ENCODE measurements around the gene CACNA1E. TPM values are rescaled to one million over a fixed set of nuclear protein-coding genes. Genes with fewer than 3 reads are reported as not detected.

Gene CACNA1E
- total and polyA plus RNA-seq, 2 donors (not counting 1 experiment from before 2014, with no cell fraction given): 0.37 to 0.40 TPM

DNA sequence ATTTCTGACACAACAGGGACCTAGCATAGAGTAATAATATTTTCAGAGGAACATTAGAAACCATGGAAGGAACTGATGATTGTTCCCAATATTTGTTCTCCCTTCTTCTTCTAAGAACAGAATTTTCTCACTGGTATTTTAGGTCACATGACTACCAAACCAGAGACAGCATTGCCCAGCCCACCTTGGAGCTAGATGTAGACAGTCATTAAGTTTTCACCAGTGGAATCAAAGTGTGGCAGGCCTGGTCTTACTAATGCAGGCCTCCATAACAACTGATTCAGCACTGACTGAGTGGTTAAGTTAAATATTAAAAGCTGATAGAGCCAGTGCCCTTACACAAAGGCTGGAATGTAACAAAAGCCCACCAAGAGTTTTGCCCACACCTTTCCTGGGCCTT is 333.8 kb downstream of the CACNA1E start:
- Histone ChIP-seq H3K27ac (ENCODE audit: low read length in 2 of 2) (no peak overlapping the region), H3K9me3 (ENCODE audit: control extremely low read depth in 1 of 3, control insufficient read depth in 2 of 3, insufficient read depth in 1 of 3, low read length in 2 of 3) (no peaks in the 10 kb centered on the region), H3K27me3 (replicated peaks in 1 of 4; ENCODE audit: control extremely low read depth in 1 of 4, control insufficient read depth in 3 of 4, insufficient read depth in 4 of 4, low read length in 3 of 4) (no peaks in the 10 kb centered on the region), H3K4me1 (ENCODE audit: control insufficient read depth in 2 of 2, insufficient read depth in 2 of 2, low read length in 2 of 2) (no peaks in the 10 kb centered on the region), H4K20me1 (ENCODE audit: control insufficient read depth, insufficient read depth, low read length, poor library complexity, severe bottlenecking) (no peaks in the 10 kb centered on the region), H3K36me3 (replicated peaks in 1 of 2; ENCODE audit: control extremely low read depth in 1 of 2, control insufficient read depth in 1 of 2, extremely low read depth in 1 of 2, insufficient read depth in 2 of 2, low read length in 1 of 2) (no peaks in the 10 kb centered on the region), H2AFZ (ENCODE audit: insufficient read depth, low read depth, low read length, poor library complexity, severe bottlenecking) (no peak overlapping the region), H3K4me3 (ENCODE audit: control extremely low read depth in 1 of 5, extremely low read depth in 1 of 5, insufficient read depth in 1 of 5, low read depth in 2 of 5, low read length in 4 of 5) (no peak overlapping the region), H3K79me2 (ENCODE audit: control insufficient read depth, insufficient read depth, low read length) (no peaks in the 10 kb centered on the region), H3K4me2 (replicated peaks; ENCODE audit: low read depth, low read length, poor library complexity, severe bottlenecking) (no peak overlapping the region), H3K9ac (ENCODE audit: low read length) (no peak overlapping the region)
- Mint-ChIP-seq H3K4me1 (no peaks in the 10 kb centered on the region), H3K9me3 (ENCODE audit: insufficient read depth) (no peaks in the 10 kb centered on the region), H3K27me3 (peaks cover 4% of the 10 kb centered on the region), H3K4me3 (no peak overlapping the region), H3K27ac (no peak overlapping the region)
- no peak for DNase-seq
- ATAC-seq (ENCODE audit: low read depth): no peak
- POLR2A ChIA-PET: no interaction called here
- intact Hi-C loops (cut with micrococcal nuclease): no loop called here
- CTCF ChIA-PET: no interaction called here
- TF ChIP-seq, protein P1, sequence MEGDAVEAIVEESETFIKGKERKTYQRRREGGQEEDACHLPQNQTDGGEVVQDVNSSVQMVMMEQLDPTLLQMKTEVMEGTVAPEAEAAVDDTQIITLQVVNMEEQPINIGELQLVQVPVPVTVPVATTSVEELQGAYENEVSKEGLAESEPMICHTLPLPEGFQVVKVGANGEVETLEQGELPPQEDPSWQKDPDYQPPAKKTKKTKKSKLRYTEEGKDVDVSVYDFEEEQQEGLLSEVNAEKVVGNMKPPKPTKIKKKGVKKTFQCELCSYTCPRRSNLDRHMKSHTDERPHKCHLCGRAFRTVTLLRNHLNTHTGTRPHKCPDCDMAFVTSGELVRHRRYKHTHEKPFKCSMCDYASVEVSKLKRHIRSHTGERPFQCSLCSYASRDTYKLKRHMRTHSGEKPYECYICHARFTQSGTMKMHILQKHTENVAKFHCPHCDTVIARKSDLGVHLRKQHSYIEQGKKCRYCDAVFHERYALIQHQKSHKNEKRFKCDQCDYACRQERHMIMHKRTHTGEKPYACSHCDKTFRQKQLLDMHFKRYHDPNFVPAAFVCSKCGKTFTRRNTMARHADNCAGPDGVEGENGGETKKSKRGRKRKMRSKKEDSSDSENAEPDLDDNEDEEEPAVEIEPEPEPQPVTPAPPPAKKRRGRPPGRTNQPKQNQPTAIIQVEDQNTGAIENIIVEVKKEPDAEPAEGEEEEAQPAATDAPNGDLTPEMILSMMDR (IDR thresholded peaks at IDR 0.05): no peak
- TF ChIP-seq EZH2 (IDR thresholded peaks at IDR 0.05; ENCODE audit: borderline replicate concordance, insufficient read depth, low read depth, low read length, poor library complexity, severe bottlenecking): no peak

DNA sequence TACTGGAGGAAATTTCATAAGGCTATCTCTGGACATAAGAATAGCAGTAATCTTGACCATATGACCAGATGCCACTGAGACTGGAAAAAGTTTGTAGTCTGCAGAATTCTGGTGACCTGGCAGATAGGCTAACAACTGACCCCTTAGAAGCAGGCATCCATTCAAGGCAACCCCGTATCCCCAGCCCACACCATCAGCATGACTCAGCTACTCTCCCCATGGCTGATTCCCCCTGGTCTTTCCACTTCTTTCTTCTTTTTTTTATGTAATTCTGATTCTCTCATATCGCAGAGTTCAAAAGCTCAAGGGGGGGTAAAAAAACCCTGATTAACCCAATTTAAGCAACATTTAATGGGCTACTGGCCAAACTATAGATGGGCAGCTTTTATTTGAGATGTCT is 335.1 kb downstream of the CACNA1E start:
- peaks cover 8% of the 10 kb centered on the region for H3K27me3 Mint-ChIP-seq
- no peak overlapping the region for H3K9ac ChIP-seq (ENCODE audit: low read length)
- no peaks in the 10 kb centered on the region for H3K27me3 ChIP-seq (replicated peaks in 1 of 4; ENCODE audit: control extremely low read depth in 1 of 4, control insufficient read depth in 3 of 4, insufficient read depth in 4 of 4, low read length in 3 of 4)
- WGBS (ENCODE audit: insufficient coverage): 44% methylated on average over 1 of the region's 2 CpGs
- no peaks in the 10 kb centered on the region for H3K4me1 ChIP-seq (ENCODE audit: control insufficient read depth in 2 of 2, insufficient read depth in 2 of 2, low read length in 2 of 2)
- intact Hi-C loops (cut with micrococcal nuclease): no loop called here
- ATAC-seq (ENCODE audit: low read depth) (no peak), DNase-seq (no peak)
- ChIA-PET CTCF (no interaction called here), POLR2A (no interaction called here)
- no peak overlapping the region for H3K4me2 ChIP-seq (replicated peaks; ENCODE audit: low read depth, low read length, poor library complexity, severe bottlenecking)
- H3K27ac ChIP-seq (ENCODE audit: low read length in 2 of 2): no peak overlapping the region
- H4K20me1 ChIP-seq (ENCODE audit: control insufficient read depth, insufficient read depth, low read length, poor library complexity, severe bottlenecking): no peaks in the 10 kb centered on the region
- H3K9me3 Mint-ChIP-seq (ENCODE audit: insufficient read depth): no peaks in the 10 kb centered on the region
- H2AFZ ChIP-seq (ENCODE audit: insufficient read depth, low read depth, low read length, poor library complexity, severe bottlenecking): no peak overlapping the region
- H3K79me2 ChIP-seq (ENCODE audit: control insufficient read depth, insufficient read depth, low read length): no peaks in the 10 kb centered on the region
- no peaks in the 10 kb centered on the region for H3K4me1 Mint-ChIP-seq
- no peak overlapping the region for H3K4me3 Mint-ChIP-seq
- no peaks in the 10 kb centered on the region for H3K9me3 ChIP-seq (ENCODE audit: control extremely low read depth in 1 of 3, control insufficient read depth in 2 of 3, insufficient read depth in 1 of 3, low read length in 2 of 3)
- no peaks in the 10 kb centered on the region for H3K36me3 ChIP-seq (replicated peaks in 1 of 2; ENCODE audit: control extremely low read depth in 1 of 2, control insufficient read depth in 1 of 2, extremely low read depth in 1 of 2, insufficient read depth in 2 of 2, low read length in 1 of 2)
- TF ChIP-seq EZH2 (IDR thresholded peaks at IDR 0.05; ENCODE audit: borderline replicate concordance, insufficient read depth, low read depth, low read length, poor library complexity, severe bottlenecking): no peak
- TF ChIP-seq, protein P1 (IDR thresholded peaks at IDR 0.05): no peak
- no peak overlapping the region for H3K4me3 ChIP-seq (ENCODE audit: control extremely low read depth in 1 of 5, extremely low read depth in 1 of 5, insufficient read depth in 1 of 5, low read depth in 2 of 5, low read length in 4 of 5)
- H3K27ac Mint-ChIP-seq: no peak overlapping the region
